H1 (cell line): ENCODE measurements around the gene PLXNB2. TPM values are rescaled to one million over a fixed set of nuclear protein-coding genes. Genes with fewer than 3 reads are reported as not detected.

Source experiments
- CBX5 ChIP-seq: fragments of 300-800, 300-1000 bp; sonication (generic); IDR thresholded peaks from 2 replicates; pipeline ENCODE4 v1.7.1; 2016; ENCODE audit warnings: antibody characterized with exemption, low read length, low read depth
- CHD7 ChIP-seq: fragments of 300-600 bp; sonication (generic); IDR thresholded peaks from 2 replicates; pipeline ENCODE4 v1.7.1; 2012; ENCODE audit warnings: low read length, moderate library complexity, mild to moderate bottlenecking, inconsistent platforms; ENCODE audit not compliant: insufficient replicate concordance
- EP300 ChIP-seq, 2 experiments: IDR thresholded peaks; 1 replicate in 1 of 2; 2 replicates in 1 of 2; pipeline ENCODE4 v1.6.1; 2011 to 2012; ENCODE audit warnings: low read depth in 2 of 2, low read length in 2 of 2, mild to moderate bottlenecking in 2 of 2, borderline replicate concordance in 1 of 2, inconsistent platforms in 1 of 2, moderate library complexity in 1 of 2
- KDM5A ChIP-seq: fragments of 200-600 bp; IDR thresholded peaks from 2 replicates; pipeline ENCODE4 v1.7.1; 2012; ENCODE audit warnings: mild to moderate bottlenecking, low read length, inconsistent platforms, mixed read lengths
- NRF1 ChIP-seq: IDR thresholded peaks from 2 replicates; pipeline ENCODE4 v1.6.1; 2011; ENCODE audit warnings: mild to moderate bottlenecking, low read depth, low read length, improper control_type of control experiment
- RXRA ChIP-seq: IDR thresholded peaks from 2 replicates; pipeline ENCODE4 v1.6.1; 2011; ENCODE audit warnings: low read depth, mild to moderate bottlenecking, low read length, moderate library complexity; ENCODE audit not compliant: insufficient read depth
- SP1 ChIP-seq: IDR thresholded peaks from 2 replicates; pipeline ENCODE4 v1.6.1; 2011; ENCODE audit warnings: low read depth, low read length
- SP2 ChIP-seq: IDR thresholded peaks from 2 replicates; pipeline ENCODE4 v1.6.1; 2012; ENCODE audit warnings: mild to moderate bottlenecking, low read length, inconsistent platforms
- TAF7 ChIP-seq: optimal IDR thresholded peaks from 2 replicates; pipeline ENCODE3; 2011; ENCODE audit warnings: low read depth, mild to moderate bottlenecking, inconsistent platforms, low read length, moderate library complexity, borderline replicate concordance
- polyA plus RNA-seq, 7 experiments: library from polyadenylated mRNA; depleted of rRNA in 3 of 7; stranded (reverse) in 5 of 7; unstranded in 2 of 7; fragments of >200 nt in 5 of 7; fragments of 200-250 nt in 2 of 7; gene quantifications; 1 replicate in 5 of 7; 2 replicates in 1 of 7; 4 replicates in 1 of 7; pipeline versions ENCODE4 v1.2.1 to v1.2.3, GENCODE V29; 2011 to 2013; ENCODE audit warnings: missing spikeins in 2 of 7, mixed read lengths in 2 of 7
- total RNA-seq: library from RNA; stranded (reverse); fragmentation: NEBNext Ultra II Directional; extraction: Animal tissue kit (Norgen Biotek cat#: 25700); gene quantifications from 2 replicates; pipeline ENCODE4 v1.2.1, GENCODE V29; 2021

PLXNB2 gene
- total and polyA plus RNA-seq, 2 of the 8 experiments (the other 6 are each of a cell fraction or from before 2014, with no cell fraction given) = 58.3 to 92.8 TPM

GRCh38 chr22:50337262-50338041 lies 30.0 kb upstream of the PLXNB2 start (continued):
- TF ChIP-seq CHD7 (no peak), SP1 (no peak), NRF1 (no peak), KDM5A (no peak), SP2 (no peak), RXRA (no peak), CBX5 (no peak), EP300 (IDR thresholded peaks at IDR 0.05; ENCODE audit: borderline replicate concordance in 1 of 2, low read depth in 2 of 2, low read length in 2 of 2) (no peak), TAF7 (no peak)
